ENCODE data around the gene LPCAT1. TPM values are rescaled to one million over a fixed set of nuclear protein-coding genes. Genes with fewer than 3 reads are reported as not detected.

Gene LPCAT1
- total and polyA plus RNA-seq, 2 of the 13 experiments (the other 11 are each of a cell fraction or from before 2014, with no cell fraction given), result 29.8 to 90.6 TPM

DNA sequence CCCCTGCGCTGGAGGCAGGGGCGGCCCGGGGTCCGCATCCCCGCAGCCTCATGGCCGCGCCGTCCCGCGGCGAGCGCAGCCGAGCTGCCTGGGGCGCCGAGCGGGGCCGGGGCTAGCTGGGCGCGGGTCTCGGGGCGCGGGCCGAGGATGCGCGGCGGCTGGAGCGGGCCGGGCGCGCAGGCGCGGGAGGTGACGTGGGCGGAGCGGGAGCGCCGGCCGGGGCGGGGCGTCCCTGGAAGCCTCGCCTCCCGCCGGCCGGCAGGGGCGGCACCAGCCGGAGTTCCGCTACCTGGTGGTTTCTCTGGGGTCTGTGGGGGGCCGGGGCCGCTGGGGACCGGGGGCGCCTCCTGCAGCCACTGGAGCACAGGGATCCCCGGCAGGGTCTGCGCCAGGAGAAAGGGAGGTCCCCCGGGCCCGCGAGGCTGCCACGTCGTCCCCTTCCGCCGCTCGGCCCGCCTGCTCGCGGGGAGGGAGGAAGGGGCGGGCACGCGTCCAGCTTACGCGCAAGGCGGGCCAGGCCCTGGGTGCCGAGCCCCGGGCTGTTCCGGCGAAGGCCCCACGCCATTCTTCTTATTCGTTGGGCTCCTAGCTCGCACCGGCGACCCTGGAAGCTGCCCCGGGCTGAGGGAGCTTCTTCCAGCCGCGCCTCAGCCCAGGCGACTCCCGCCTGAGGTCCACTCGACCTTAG lies at the start of gene LPCAT1 (continued):
- TF ChIP-seq EHMT2 (IDR thresholded peaks at IDR 0.05; ENCODE audit: borderline replicate concordance, low read depth, low read length), result no peak
- TF ChIP-seq, protein P1, sequence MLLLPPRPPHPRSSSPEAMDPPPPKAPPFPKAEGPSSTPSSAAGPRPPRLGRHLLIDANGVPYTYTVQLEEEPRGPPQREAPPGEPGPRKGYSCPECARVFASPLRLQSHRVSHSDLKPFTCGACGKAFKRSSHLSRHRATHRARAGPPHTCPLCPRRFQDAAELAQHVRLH (CRISPR knock-in tag; IDR thresholded peaks at IDR 0.05; ENCODE audit: borderline replicate concordance, low read depth), result peak; percentile 73; the same call in 1 of the 2 replicates
- 0 out of 2 replicates have a peak, but pooled peaks have one; percentile 30 for TF ChIP-seq TBX2 (CRISPR knock-in tag; IDR thresholded peaks at IDR 0.05; ENCODE audit: borderline replicate concordance)
- peak; percentile 92 for TF ChIP-seq ZNF546 (CRISPR knock-in tag; conservative IDR thresholded peaks at IDR 0.05)
- TF ChIP-seq PHF8 (CRISPR knock-in tag; IDR thresholded peaks at IDR 0.05), result peak; percentile 72
- TF ChIP-seq, protein P2, sequence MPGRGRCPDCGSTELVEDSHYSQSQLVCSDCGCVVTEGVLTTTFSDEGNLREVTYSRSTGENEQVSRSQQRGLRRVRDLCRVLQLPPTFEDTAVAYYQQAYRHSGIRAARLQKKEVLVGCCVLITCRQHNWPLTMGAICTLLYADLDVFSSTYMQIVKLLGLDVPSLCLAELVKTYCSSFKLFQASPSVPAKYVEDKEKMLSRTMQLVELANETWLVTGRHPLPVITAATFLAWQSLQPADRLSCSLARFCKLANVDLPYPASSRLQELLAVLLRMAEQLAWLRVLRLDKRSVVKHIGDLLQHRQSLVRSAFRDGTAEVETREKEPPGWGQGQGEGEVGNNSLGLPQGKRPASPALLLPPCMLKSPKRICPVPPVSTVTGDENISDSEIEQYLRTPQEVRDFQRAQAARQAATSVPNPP (CRISPR knock-in tag; IDR thresholded peaks at IDR 0.05), result no peak
- TF ChIP-seq IRF2 (CRISPR knock-in tag; IDR thresholded peaks at IDR 0.05), result 0 out of 2 replicates have a peak, but pooled peaks have one; percentile 59
- TF ChIP-seq, protein P3, sequence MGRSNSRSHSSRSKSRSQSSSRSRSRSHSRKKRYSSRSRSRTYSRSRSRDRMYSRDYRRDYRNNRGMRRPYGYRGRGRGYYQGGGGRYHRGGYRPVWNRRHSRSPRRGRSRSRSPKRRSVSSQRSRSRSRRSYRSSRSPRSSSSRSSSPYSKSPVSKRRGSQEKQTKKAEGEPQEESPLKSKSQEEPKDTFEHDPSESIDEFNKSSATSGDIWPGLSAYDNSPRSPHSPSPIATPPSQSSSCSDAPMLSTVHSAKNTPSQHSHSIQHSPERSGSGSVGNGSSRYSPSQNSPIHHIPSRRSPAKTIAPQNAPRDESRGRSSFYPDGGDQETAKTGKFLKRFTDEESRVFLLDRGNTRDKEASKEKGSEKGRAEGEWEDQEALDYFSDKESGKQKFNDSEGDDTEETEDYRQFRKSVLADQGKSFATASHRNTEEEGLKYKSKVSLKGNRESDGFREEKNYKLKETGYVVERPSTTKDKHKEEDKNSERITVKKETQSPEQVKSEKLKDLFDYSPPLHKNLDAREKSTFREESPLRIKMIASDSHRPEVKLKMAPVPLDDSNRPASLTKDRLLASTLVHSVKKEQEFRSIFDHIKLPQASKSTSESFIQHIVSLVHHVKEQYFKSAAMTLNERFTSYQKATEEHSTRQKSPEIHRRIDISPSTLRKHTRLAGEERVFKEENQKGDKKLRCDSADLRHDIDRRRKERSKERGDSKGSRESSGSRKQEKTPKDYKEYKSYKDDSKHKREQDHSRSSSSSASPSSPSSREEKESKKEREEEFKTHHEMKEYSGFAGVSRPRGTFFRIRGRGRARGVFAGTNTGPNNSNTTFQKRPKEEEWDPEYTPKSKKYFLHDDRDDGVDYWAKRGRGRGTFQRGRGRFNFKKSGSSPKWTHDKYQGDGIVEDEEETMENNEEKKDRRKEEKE (IDR thresholded peaks at IDR 0.05), result no peak
- no peak for TF ChIP-seq ZNF615 (CRISPR knock-in tag; IDR thresholded peaks at IDR 0.05; ENCODE audit: borderline replicate concordance)
- TF ChIP-seq ZSCAN29 (CRISPR knock-in tag; conservative IDR thresholded peaks at IDR 0.05), result no peak
- TF ChIP-seq DNMT3B (CRISPR knock-in tag; conservative IDR thresholded peaks at IDR 0.05), result no peak
- TF ChIP-seq, protein P4, sequence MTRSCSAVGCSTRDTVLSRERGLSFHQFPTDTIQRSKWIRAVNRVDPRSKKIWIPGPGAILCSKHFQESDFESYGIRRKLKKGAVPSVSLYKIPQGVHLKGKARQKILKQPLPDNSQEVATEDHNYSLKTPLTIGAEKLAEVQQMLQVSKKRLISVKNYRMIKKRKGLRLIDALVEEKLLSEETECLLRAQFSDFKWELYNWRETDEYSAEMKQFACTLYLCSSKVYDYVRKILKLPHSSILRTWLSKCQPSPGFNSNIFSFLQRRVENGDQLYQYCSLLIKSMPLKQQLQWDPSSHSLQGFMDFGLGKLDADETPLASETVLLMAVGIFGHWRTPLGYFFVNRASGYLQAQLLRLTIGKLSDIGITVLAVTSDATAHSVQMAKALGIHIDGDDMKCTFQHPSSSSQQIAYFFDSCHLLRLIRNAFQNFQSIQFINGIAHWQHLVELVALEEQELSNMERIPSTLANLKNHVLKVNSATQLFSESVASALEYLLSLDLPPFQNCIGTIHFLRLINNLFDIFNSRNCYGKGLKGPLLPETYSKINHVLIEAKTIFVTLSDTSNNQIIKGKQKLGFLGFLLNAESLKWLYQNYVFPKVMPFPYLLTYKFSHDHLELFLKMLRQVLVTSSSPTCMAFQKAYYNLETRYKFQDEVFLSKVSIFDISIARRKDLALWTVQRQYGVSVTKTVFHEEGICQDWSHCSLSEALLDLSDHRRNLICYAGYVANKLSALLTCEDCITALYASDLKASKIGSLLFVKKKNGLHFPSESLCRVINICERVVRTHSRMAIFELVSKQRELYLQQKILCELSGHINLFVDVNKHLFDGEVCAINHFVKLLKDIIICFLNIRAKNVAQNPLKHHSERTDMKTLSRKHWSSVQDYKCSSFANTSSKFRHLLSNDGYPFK (CRISPR knock-in tag; IDR thresholded peaks at IDR 0.05; ENCODE audit: borderline replicate concordance), result 0 out of 2 replicates have a peak, but pooled peaks have one; percentile 30
- no peak for TF ChIP-seq ZNF468 (CRISPR knock-in tag; IDR thresholded peaks at IDR 0.05)
- no peak for TF ChIP-seq NR1H2 (CRISPR knock-in tag; IDR thresholded peaks at IDR 0.05; ENCODE audit: borderline replicate concordance, low read depth)
- peak; percentile 52 for TF ChIP-seq SALL1 (CRISPR knock-in tag; IDR thresholded peaks at IDR 0.05)
- TF ChIP-seq ZNF441 (CRISPR knock-in tag; IDR thresholded peaks at IDR 0.05; ENCODE audit: borderline replicate concordance), result 0 out of 2 replicates have a peak, but pooled peaks have one; percentile 54
- peak; percentile 64; the same call in 1 of the 2 replicates for TF ChIP-seq YEATS4 (CRISPR knock-in tag; IDR thresholded peaks at IDR 0.05; ENCODE audit: borderline replicate concordance)
- no peak for TF ChIP-seq NR2F2 (IDR thresholded peaks at IDR 0.05; ENCODE audit: borderline replicate concordance, low read depth)
- no peak for TF ChIP-seq MTA3 (CRISPR knock-in tag; IDR thresholded peaks at IDR 0.05)
- no peak for TF ChIP-seq TARDBP (CRISPR knock-in tag; IDR thresholded peaks at IDR 0.05)
- no peak for TF ChIP-seq SUZ12 (IDR thresholded peaks at IDR 0.05; ENCODE audit: low read depth, low read length)
- TF ChIP-seq ZNF33B (CRISPR knock-in tag; IDR thresholded peaks at IDR 0.05), result no peak

Data from HepG2 (cell line).